ENCODE results near the gene MOB3C.
"Not testable (repeated sequence)": the region's sequence is repeated elsewhere in the genome, so short reads cannot be mapped to it uniquely, and the experiment has no call there.

DNA sequence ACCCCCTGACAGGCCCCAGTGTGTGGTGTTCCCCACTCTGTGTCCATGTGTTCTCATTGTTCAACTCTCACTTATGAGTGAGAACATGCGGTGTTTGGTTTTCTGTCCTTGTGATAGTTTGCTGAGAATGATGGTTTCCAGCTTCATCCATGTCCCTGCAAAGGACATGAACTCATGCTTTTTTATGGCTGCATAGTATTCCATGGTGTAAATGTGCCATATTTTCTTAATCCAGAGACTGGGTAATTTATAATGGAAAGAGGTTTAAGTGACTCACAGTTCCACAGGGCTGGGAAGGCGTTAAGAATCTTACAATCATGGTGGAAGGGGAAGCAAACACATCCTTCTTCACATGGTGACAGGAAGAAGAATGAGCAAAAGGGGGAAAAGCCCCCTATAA lies 38.1 kb upstream of the MOB3C start:
- TF ChIP-seq POLR2AphosphoS5, POLR2A (IDR thresholded peaks at IDR 0.05; ENCODE audit: low read depth, low read length): not testable (repeated sequence)
